Bronchial epithelial cell (primary cell): ENCODE measurements around the gene PRKG1. TPM values are rescaled to one million over a fixed set of nuclear protein-coding genes. Genes with fewer than 3 reads are reported as not detected.

Experiments used
- DNase-seq: peaks from one replicate; pipeline ENCODE4 v3.0.0-alpha.2; 2010; ENCODE audit warnings: low read depth
- FAIRE-seq: peaks from 2 replicates; lab custom pipeline; 2011; peaks lifted over from hg19 to GRCh38; lab: Jason Lieb, UNC
- H3K27me3 ChIP-seq: 2 replicates; pipeline ENCODE4 v1.5.1; 2011; ENCODE audit warnings: low read length; ENCODE audit not compliant: control insufficient read depth, insufficient read depth
- H3K36me3 ChIP-seq: 2 replicates; pipeline ENCODE4 v1.5.1; 2011; ENCODE audit warnings: low read length; ENCODE audit not compliant: control insufficient read depth, insufficient read depth
- H3K4me3 ChIP-seq: 2 replicates; pipeline ENCODE4 v1.5.1; 2011; ENCODE audit warnings: mild to moderate bottlenecking, low read depth, low read length, control low read depth
- total RNA-seq: library from RNA; depleted of rRNA; stranded (reverse); fragments of >200 nt; gene quantifications from 2 replicates; pipeline ENCODE4 v1.2.1, GENCODE V29; 2014
- TF ChIP-seq, protein P1 (sequence below): IDR thresholded peaks from 2 replicates; pipeline ENCODE4 v1.5.1; 2011; ENCODE audit warnings: mild to moderate bottlenecking, moderate library complexity, low read length, control low read depth, inconsistent platforms; ENCODE audit not compliant: insufficient read depth, severe bottlenecking

Gene PRKG1
- total RNA-seq, 1 donor from 2014 or later = 0.26 TPM

DNA sequence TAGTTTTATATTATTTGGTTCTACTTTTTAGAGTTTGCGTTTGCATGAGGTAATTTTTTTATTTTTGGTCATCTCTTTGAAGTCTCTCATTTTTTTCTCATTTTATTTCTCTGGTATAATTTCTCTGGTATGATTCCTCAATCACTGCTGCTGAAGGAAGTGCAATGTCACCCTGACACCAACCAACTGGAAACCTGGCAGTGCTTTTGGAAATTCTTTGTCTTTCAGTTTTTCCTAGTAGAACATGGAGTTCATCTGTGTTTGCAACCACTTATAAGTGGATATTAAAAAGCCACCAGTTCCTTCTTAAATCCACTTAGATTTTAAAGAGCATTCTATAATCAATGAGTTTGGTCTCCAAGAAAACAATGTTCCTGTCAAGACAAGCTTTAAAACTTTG, 291.8 kb downstream of the PRKG1 start:
- DNase-seq (no peak), FAIRE-seq (no peak)
- Histone ChIP-seq H3K36me3 (no peaks in the 10 kb centered on the region), H3K27me3 (no peaks in the 10 kb centered on the region), H3K4me3 (no peak overlapping the region)
- TF ChIP-seq, protein P1, sequence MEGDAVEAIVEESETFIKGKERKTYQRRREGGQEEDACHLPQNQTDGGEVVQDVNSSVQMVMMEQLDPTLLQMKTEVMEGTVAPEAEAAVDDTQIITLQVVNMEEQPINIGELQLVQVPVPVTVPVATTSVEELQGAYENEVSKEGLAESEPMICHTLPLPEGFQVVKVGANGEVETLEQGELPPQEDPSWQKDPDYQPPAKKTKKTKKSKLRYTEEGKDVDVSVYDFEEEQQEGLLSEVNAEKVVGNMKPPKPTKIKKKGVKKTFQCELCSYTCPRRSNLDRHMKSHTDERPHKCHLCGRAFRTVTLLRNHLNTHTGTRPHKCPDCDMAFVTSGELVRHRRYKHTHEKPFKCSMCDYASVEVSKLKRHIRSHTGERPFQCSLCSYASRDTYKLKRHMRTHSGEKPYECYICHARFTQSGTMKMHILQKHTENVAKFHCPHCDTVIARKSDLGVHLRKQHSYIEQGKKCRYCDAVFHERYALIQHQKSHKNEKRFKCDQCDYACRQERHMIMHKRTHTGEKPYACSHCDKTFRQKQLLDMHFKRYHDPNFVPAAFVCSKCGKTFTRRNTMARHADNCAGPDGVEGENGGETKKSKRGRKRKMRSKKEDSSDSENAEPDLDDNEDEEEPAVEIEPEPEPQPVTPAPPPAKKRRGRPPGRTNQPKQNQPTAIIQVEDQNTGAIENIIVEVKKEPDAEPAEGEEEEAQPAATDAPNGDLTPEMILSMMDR = no peak

DNA sequence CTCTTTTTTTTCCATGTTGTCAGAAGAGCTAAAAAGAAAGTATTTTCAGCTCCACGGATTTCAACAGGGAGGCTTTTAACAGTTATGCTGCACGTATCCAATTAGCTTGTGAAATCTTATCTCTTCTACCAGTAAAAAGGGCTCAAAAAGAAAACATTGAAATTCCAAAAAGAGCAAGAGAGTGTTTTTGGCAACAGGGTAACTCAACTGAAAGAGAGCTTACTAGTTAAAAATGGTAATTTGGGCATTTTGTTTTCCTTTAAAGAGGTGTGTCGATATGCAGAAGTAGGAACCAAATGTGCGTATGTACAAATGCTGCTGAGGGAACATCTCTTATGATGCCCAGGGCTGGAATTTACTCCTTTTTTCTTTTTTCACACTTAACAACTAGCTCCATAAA, 292.8 kb downstream of the PRKG1 start:
- no peak for DNase-seq
- Histone ChIP-seq H3K36me3 (no peaks in the 10 kb centered on the region), H3K27me3 (no peaks in the 10 kb centered on the region), H3K4me3 (no peak overlapping the region)
- TF ChIP-seq, protein P1 = no peak
- FAIRE-seq = no peak

DNA sequence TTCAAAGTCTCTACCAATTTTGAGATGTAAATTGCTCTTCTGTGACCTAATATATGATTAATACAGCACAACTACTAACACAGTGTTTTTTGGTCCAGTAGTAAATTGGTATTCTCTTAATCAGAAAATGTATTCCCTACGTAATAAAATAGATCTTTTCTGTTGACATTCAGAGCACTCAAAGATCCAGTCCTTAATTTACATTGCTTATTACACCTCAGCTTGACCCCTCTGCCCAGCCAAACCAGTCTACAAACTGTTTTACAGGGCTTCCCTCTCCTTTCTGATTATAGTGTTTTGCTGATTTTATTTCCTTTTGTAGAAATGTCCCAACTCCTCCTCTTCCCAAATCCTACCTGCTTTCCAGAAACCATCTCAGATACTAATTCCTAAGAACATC, 293.4 kb downstream of the PRKG1 start:
- no peak for FAIRE-seq
- TF ChIP-seq, protein P1 = no peak
- Histone ChIP-seq H3K27me3 (no peaks in the 10 kb centered on the region), H3K4me3 (no peak overlapping the region), H3K36me3 (no peaks in the 10 kb centered on the region)
- no peak for DNase-seq

DNA sequence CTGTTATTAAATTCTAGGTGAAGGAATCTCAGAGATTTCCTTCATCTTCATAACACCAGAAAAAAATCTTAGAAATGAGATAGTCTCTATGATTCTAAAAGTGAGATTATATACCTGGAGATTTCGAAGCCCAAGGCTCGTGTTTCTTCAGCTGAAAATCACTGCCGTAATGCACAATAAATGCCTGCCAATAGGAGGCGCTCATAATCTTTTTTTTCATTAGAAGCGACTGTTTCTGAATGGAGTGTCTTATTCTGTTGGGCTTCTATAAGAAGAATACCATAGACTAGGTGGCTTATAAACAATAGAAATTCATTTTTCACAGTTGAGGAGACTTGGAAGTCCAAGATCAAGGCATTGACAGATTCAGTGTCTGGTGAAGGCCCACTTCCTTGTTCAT, 294.7 kb downstream of the PRKG1 start:
- H3K27me3 ChIP-seq = no peaks in the 10 kb centered on the region
- H3K4me3 ChIP-seq = no peak overlapping the region
- H3K36me3 ChIP-seq = no peaks in the 10 kb centered on the region
- TF ChIP-seq, protein P1 = no peak
- DNase-seq (no peak), FAIRE-seq (no peak)

DNA sequence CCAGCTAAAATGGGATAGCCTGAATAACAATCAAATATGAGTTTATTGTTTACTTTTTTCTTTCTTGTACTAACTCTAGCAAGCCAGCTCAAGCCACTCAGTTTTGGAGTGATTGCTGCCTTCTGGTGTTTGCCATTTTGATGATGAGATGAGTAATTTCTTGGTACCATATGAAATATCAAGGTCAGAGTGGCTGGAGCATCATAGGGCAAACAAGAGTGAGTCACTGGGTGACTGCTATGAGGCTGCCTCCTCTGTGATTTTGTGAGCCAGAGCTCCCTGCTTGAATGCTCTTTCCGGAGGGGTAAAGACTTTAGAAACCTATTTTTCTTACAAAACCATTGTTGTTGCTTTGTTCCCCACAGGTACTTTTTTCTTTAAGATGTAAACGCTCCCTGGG, 295.6 kb downstream of the PRKG1 start:
- FAIRE-seq (no peak), DNase-seq (peak; percentile 60)
- Histone ChIP-seq H3K27me3 (no peaks in the 10 kb centered on the region), H3K36me3 (no peaks in the 10 kb centered on the region), H3K4me3 (no peak overlapping the region)
- TF ChIP-seq, protein P1 = no peak

DNA sequence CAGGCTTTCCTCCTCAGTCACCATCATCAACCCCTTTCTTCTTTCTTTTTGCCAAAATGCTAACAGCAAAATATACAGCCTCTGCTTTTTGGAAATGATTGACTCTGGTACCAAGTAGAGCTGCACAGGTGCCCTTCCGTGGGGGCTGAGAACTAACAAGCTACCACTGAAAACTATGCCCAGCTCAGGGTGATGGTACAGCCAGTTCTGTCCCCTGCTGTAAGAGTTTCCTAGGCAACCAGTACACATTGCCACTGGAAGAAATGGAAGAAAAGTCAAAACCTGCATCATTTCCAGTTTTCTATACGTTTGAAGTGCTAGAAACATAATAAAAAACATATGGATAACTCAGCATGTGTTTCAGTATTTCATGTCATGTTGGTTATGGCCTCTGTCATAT, 297.5 kb downstream of the PRKG1 start:
- TF ChIP-seq, protein P1 = no peak
- Histone ChIP-seq H3K27me3 (no peaks in the 10 kb centered on the region), H3K36me3 (no peaks in the 10 kb centered on the region), H3K4me3 (no peak overlapping the region)
- FAIRE-seq (no peak), DNase-seq (no peak)
